HG03439 (cell line): ENCODE results near the gene CNP.

Experiments
- ATAC-seq: cut with Tn5 transposase; IDR thresholded peaks from one replicate; pipeline ENCODE4 v1.9.1; 2021; ENCODE audit warnings: mild to moderate bottlenecking, moderate library complexity; ENCODE audit not compliant: unreplicated experiment

CNP gene

DNA sequence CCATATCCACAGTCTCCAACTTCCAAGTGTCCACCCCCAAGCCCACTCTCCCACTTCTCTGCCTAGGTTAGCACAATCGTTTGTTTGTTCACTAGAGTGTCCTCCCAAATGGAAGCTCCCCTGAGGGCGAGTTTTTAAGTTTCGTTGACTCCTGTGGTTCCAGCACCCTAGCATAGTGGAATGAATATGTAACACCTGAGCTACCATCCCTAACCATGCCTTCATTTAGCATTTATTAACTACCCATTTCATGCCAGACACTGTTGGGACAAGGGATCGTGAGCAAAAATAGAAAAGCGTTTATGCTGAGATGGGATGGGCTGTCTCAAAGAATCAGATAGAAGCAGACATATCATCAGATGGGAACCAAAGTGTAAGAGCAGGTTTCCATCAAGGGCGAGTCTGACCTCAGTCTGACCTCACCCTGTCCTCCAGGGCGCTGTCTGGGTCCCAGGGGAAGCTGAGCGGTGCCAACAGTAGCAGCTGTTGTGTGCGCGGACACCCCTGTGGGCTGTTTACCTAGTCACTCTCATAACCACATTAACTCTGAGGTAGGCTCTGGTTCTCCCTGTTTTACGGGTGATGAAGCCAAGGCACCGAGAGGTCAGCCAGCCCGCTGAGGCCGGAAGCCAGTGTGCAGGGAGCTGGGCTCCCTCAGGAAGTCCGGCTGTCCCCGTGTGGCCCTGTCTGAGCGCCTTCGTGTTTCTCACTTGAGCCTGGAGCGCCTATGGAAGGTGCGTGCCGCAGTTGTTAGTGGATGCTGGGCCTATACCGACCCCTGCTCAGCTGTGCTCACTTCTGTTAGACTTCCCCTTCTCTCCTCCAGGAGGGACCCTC, 6.2 kb downstream of the CNP start:
- ATAC-seq, result no peak

DNA sequence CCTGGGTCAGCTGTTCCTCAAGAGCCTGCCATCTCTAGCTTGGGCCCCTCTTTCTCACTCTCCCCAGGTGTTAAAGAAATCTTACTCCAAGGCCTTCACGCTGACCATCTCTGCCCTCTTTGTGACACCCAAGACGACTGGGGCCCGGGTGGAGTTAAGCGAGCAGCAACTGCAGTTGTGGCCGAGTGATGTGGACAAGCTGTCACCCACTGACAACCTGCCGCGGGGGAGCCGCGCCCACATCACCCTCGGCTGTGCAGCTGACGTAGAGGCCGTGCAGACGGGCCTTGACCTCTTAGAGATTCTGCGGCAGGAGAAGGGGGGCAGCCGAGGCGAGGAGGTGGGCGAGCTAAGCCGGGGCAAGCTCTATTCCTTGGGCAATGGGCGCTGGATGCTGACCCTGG, 6.8 kb downstream of the CNP start:
- no peak for ATAC-seq

DNA sequence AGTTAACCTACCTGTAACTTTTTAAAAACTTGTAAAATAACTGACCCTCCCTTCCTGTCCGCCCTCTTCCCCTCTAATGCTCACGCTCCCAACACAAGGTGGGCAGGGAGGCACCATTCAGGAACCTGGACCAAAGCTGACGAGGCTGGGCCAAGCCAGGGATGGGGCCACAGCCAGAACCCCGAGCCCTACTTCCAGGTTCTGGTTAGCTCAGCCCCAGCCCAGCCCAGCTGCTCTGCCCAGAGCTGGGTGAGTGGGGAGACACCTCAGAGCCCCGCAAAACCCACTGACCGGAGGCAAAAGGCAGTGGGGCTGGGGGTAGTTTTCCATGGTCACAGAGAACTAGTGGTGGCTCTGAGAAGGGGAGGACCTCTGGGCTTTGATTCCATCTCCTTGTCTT, 7.4 kb downstream of the CNP start:
- no peak for ATAC-seq

DNA sequence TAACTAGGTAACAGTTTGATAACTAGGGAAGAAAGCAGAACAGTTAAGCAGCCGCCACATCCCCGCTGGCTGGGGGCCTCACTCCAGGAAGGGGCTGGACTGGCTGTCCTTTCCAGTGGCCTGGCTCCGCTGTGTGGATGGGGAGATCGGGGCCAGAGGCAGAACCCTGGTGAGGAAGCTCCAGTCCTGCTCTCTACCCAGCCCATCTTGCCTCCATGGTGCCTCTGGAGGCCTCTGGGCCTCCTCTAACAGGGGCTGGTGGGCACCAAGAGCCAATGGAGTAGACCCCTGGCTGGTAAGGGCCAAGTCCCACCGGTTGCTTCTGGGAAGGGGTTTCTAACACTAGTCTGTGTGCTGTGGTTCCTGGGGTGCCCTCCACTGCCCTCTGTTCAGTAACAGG, 8.1 kb downstream of the CNP start:
- no peak for ATAC-seq

DNA sequence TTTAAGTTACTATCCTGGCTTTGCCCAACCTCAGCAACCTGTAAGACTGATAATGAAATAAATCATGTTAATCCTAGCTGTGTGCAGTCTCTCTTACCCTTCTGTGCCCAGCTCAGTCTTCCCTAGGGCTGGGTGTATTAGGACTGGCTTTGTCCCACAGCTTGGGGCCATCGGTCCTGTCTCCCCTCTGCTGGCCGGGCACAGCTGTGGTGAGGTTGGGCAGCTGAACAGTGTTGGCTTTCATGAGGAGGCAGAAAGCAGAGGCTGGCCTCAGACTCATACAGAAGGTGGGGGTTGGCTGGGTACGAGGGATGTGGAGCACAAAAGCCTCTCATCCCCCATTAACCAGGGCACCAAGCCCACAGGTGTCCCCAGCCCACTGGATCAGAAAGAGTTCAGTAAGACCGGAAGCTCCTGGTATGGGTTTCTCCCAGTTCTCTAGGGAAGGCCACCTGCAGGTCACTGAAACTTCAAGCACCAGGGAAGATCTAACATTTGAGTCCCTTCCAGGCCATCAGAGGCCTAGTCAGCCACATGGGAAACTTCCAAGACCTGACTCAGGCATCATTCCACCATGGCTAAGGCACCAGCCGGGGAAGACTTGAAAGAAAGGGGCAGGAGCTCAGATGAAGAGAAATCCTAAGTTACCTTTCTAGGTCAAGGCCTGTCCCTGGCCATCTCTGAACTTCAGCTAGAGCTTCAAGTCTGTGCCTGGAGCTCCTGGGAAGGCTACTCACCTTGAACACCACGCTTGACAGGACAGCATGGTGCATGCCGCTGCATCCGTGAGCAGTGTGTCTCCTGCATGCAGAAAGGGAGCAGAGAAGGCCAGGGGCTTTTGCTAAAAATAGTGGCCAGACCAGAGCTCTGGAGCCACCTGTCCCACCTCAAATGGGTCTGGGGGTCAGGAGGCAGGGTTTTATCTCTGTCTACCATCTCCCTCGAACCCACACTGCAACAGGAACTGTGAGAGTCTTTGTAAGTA, 8.8 kb downstream of the CNP start:
- ATAC-seq, result no peak

DNA sequence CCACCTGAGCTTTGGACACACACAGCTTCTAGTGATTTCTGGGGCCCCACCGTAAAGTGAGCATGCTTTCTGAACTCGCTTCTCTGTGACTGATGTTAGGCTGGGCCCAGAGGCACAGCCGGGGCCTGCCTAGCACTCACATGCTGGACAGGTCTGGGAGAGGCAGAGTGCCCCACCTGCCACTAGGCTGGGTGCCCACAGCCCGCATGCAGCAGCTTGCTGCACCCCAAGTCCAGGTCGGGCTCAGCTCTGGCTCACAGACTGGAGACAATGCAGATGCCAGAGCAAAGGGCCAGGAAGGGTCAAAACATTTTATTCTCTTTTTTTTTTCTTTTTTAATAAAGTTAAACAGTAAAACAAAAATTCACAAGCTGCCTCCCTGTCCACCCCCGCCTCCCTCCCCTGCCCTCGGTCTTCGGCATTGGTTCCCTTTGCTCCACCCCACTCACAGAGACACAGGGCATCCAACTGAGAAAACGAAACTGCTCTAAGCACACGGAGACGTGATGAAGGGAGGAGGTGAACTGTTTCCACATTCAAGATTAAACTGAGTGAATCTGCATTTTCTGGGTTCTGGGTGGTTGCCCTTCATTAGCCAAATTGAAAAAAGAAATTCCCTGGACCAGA, 9.7 kb downstream of the CNP start:
- no peak for ATAC-seq

DNA sequence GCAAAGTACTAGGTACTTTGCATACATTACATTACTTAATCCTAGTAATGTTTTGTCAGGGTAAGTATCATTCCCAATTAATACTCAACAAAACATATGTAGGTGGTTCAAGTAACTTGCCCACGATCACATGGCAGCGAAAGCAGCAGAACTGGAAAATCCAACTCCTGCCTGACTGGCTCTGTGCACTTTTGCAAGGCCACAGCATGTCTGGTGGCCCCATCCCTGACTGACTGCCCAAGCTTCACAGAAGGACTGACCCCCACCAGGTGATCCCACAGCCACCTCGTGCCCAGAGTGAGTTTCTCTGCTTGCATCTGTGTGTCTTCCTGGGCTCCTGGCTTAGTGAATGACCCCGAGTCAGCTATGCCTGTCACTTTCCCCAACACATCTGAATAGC, 11.4 kb downstream of the CNP start:
- no peak for ATAC-seq

DNA sequence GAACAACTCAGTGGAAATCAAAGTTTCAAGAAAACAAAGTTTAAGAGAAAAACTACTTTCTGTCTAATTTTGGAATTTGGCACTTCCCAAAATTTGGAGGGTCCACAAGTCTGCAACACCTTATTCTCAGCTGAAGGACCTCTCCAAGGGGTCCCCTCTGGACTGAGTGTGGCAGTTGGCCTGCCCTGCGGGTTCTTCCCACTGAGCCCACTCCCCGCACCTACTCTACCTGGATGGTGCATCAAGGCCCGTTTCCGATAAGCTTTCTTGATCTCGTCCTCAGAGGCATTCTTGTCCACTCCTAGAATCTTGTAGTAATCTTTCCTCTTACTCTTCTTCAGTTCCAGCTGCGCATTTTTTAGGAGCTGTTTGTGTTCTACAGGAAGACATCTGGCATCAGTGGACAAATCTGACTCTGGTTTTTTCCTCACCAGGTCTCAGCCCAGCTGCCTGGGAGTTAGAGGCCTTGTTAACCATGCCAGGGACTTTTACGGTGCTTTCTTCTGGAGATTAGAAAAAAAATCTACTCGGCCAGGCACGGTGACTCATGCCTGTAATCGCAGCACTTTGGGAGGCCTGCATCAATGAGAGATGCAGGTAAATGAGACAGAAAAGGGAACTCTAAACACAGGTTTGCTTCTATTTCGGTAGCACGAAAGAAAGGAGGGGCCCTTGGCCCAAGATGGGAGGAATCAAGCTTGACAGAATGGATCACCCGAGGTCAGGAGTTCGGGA, 15.6 kb downstream of the CNP start:
- no peak for ATAC-seq

DNA sequence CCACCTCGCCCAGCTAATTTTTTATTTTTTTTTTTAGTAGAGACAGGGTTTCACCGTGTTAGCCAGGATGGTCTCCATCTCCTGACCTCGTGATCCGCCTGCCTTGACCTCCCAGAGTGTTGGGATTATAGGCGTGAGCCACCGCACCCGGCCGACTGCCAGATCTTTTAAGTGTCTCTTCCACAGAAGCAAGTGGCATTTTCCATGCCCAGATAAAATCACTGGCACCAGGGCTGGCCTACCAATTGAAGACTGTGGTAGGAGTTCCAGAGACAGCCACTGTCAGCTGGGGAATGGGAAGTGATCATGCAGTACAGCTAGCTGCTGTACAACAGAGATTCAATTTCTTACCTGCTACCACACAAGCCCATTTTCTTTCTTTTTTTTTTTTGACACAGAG, 17.9 kb downstream of the CNP start:
- ATAC-seq, result no peak

DNA sequence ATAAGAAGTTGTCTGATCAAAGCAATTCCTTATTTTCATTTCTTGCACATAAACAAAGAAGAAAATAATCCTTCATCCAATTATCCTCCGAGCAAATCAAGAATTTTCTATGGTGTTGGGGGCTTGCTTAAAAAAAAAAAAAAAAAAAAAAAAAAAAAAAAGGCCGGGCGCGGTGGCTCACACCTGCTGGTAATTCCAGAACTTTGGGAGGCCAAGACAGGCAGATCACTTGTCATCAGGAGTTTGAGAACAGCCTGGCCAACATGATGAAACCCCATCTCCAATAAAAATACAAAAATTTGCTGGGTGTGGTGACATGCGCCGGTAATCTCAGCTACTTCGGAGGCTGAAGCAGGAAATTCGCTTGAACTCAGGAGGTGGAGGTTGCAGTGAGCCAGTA, 19.3 kb downstream of the CNP start:
- no peak for ATAC-seq

DNA sequence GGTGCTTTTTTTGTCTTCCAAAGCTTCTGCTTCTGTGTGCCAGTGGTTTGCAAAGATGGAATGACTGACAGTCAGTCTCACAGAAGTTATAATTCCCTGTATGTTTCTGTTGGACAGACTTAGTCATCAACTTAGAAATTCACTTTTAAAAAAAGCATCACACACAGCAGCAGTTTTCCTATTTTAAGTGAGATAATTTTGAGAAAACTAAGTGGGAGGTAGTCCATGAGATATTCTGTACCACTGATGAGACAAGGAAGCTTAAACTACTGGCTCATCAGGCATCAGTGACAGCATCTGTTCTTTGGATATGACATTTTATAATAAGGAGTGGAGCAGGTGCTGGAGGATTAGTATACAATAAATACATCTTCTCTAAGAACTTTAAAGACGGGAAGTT, 20.0 kb downstream of the CNP start:
- ATAC-seq, result no peak

DNA sequence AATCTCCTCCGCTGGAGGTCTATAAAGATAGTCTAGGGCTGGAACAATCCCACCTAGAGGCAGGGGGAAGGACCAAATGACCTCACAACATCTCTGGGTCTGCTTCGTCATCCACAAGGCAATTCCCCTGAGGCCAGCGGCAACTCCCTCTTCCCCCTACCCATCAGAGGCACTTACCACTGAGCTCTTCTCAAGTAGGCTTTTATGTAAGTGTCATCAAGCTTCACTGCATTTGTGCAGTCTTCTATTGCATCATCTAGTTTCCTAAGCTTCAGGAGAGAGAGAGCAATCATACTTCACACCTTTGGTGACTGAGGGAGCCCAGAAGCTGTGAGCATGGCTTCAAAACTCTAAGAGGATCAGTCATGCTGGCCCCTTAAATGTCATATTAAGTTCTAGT, 21.0 kb downstream of the CNP start:
- no peak for ATAC-seq

DNA sequence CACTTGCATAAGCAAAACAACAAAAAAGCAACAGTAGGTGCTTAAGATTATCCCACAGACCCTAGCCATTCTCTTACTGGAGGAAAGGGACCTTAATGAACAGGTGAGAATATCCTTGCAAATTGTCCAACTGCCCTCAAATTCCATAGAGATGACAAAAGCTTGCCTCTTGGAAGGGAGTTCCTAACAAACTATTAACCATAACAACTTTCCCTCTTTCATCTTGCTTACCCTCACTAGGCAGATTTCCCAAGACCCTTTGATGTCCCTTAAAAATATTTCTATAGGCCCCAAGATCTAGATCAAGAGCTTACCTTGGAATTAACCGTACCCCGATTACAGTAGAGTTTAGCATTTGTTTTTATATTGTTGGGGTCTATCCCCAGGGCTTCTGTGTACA, 21.8 kb downstream of the CNP start:
- ATAC-seq, result no peak

DNA sequence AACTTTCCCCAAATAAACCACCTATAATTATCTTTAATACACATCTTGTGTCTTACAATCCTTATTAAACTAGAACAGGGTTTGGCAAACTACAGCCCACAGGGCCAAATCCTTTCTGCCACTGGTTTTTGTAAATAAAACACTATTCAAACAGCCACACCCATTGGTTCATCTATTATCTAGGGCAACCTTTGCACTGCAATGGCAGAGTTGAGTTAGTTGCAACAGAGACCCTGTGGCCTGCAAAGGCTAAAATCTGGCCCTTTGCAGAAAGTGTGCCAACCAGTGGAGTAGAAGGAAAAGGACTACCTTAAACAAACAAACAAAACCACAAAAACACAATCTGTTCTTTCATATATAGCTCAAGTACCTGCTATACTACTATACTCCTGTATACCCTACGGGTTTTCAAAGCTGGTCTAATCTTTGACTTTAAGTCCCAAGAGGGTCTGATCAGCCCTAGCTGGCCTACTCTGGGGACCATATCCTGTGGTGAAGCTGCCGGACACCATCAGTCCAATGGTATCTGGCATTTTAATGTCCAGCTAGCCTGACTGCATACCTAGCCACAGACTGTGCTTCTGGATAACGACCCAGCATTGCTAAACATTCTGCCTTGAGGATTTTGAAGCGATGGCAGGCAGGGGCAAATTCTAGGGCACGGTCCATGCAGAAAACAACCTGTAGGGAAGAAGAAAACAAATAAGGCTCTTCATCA, 23.3 kb downstream of the CNP start:
- ATAC-seq, result no peak

DNA sequence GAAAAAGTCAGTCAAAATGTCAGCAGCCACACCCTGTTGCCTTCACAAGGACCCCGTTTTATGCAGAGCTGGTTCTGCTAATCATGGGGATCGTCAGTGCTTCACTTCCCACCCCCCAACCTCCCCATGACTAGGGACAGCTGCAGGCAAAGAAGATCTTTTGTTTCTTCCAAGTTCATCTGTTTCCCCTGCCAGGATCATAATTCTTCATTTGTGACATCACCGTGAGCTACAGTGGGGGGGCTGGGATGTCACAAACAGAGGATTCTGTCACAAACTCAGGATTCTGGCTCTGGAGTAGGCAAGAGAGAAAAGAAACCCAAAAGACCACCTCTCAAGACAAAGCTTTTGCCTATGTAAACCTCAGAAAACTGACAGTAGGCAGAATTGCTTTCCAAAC, 26.0 kb downstream of the CNP start:
- no peak for ATAC-seq

DNA sequence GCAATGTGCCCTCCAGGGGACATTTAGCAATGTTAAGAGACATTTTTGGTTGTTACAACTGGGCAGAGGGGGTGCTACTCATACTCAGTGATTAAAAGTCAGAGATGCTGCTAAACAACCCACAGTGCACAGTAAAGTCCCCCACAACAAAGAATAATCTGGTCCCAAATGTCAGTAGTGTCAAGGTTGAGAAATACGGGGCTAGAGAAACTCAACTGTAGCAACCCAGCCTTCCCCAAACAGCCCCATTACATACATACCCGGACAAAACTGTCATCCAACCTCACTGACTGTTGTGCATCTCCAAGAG, 30.2 kb downstream of the CNP start:
- ATAC-seq, result no peak

DNA sequence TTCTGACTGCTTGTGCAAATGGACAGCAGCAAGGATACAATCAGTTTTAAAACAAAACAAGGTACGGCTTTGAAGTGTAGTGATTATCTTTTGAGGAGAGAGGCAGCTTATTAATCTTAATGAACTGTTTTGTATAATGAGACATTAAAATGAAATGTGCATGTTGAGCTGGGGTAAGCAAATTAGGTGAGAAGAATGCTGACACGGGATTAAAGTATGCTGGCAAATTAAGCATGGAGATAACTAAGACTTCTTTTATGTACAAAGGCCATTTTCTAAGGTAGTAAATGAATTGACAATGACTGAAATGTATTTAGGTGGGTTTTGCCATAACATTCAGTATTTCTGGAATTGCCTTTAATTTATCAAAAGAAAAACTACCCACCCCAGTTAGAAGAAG, 31.9 kb downstream of the CNP start:
- no peak for ATAC-seq

DNA sequence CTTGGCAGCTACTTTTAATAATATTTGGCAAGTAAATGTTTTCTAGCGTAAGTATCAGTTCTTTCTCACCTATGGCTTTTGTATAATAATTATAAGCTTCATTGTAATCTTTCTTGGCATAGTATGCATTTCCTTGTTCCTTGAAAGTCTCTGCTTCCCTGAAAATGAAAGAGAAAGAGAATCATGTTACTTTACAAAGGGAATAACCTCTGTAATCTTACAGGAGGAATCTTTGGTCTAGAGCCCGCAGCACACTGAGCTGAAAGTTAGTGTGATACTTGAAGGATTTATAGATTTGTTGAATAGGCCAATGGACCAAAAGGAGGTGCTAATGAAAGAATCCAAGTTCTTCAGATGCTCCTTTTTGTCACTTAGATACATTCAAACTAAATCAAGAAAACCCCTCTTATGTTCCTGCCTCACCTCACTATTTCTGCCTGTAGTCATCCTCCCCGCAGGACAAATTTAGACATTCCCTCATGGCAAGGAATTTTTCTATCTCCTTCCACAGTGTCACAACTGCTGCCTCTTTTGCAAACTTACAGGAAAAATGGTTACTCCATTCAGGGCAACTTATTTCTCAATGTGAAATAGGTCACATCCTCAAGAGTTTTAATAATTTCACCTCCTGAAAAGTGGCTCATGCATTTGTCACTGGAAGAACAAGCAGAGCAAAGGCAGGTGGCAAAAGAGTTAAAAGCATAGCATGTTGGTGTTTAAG, 34.0 kb downstream of the CNP start:
- ATAC-seq, result no peak

DNA sequence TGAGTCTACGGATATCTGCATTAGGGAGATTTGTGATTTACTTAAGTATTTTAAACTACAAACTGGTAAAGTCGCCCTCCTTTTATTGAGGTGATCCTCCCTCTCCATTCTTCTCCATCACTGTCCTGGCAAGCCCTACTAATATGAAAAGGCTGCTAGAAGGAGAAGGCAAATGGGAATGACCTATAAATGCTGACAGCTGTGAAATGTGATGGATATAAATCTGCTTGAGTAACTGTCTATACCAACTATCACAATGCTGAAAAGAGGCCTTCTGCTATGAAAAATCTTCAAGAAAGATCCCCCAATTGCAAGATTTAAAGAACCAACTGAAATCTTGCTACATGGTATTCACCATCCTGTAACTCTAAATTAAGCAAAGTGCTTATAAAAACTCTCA, 35.1 kb downstream of the CNP start:
- ATAC-seq, result no peak
